Activated CD8-positive, alpha-beta memory T cell treated with anti-CD3 and anti-CD28 coated beads, Interleukin-2, amount 50 U/mL, for 24 hours (primary cell): ENCODE data around the gene KDR.

Experiments
- DNase-seq: peaks from one replicate; pipeline ENCODE4 v3.0.0-alpha.2; 2020; ENCODE audit errors: extremely low read depth

The KDR gene

GRCh38 chr4:55125087-55125721 is at the start of gene KDR:
TSS of gene KDR (minus strand) at chr4:55125595. CDS start at chr4:55125293, 302 bp downstream.
- DNase-seq = no peak

- DNase-seq = no peak
Measured at GRCh38 chr4:55173580-55173979, 48.2 kb upstream of the KDR start.

DNA sequence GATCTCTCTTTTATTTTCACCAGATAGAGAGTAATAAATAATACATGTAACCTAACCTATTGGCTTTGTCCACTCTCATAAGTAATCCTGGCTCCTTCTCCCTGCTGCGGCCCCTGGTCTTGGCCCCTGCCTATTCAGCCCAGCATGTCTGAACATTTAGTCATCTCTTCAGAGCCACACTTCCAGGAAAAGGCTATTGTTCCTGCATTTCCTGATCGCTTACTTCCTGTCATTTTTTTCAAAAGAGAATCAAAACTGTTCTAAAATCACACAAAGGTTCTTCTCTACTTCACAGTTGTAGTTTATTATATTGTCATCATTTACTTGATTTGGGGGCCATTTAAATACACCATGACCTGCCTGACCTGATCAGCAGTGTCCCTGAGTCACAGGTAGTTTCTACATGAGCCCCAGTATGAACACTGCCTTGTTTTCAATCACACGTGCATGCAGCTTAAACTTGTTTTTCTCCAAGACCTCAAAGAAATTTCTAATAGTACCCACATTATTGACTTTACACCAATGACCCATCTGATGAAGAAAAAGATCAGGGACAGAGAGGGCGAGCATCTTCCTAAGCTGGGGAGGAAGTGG is 47.4 kb upstream of the KDR start:
- DNase-seq = no peak

DNA sequence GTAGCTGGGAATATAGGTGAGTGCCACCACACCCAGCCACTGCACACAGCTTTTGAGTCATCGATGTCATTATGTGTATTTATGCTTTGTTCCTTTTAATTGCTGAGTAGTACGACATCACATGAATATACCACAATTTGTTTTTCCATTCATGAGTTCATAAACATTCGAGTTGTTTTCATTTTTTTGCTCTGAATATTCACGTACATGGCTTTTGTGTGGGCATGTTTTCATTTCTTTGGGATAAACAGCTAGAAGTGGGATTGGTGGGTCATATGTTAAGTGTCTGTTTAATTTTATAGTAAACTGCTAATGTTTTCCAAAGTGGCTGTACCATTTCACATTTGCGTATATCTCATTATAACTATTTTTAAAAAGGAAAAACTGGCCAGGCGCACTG is 45.1 kb upstream of the KDR start:
- DNase-seq = no peak

DNA sequence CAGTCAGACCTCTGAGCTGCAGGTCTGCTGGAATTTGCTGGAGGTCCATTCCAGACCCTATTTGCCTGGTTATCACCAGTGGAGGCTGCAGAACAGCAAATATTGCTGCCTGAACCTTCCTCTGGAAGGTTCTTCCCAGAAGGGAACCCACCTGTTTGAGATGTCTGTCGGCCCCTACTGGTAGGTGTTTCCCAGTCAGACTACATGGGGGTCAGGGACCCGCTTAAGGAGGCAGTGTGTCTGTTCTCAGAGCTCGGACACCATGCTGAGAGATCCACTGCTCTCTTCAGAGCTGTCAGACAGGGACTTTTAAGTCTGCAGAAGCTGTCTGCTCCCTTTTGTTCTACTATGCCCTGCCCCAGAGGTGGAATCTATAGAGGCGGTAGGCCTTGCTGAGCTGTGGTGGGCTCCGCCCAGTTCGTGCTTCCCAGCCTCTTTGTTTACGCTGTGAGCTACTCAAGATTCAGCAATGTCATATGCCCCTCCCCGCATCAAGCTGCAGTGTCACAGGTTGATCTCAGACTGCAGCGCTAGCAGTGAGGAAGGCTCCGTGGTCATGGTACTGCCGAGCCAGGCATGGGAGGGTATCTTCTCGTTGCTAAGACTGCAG is 44.1 kb upstream of the KDR start:
- DNase-seq = no peak

DNA sequence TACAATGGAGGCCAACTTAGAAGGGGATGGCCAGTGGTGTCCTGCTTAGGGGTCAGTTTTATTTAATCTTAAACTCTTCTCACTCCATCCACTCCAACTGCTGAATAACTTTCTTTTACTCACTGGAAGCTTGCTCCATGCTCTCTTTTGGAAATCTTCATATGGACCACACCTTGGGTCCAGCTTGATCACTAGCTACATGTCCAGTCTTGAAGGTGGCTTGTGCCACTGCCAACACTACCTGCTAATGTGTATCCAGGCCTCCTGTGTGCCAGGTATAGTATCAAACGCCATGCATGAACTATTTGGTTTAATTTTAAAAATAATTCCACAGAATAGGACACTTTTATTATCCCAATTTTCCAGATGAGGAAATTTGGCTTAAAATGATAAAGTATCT is 37.0 kb upstream of the KDR start:
- DNase-seq = no peak

GRCh38 chr4:55161739-55162138 is 36.3 kb upstream of the KDR start:
- DNase-seq = no peak

DNA sequence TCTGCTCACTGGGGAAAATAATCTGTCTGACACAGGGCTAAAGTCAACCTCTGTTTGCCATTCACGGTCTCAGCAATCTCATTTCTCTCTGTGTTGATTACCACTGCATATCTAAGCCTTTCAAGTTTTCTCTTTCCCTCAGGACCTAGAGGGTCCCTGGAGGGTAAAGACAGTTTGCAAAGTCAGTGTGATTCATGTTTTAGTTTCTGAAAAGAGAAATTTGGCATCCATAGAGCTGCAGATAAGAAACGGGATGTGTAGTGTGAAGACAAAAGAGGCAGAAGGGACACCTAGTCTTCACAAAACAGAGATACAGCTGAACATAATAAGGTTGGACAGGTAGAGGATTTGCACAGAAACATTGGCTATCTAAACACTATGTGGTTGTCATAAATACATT is 34.5 kb upstream of the KDR start:
- DNase-seq = no peak

DNA sequence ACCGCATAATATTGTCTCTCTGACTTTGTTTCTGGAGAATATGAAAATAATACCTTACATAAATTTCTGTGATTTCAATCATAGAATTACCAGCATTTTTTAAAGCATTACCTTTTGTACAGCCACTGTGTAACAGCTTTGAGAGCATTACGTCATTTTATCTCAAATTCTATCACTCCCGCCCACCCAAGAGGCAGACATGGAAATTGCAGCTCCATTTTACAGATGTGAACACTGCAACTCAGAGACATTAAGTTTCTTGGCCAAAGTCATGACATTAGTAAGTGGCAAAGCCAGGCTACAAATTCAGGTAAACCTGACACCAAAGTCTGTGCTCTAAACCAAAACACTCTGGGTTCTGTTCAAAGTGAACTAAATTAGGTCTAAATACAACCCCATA is 33.6 kb upstream of the KDR start:
- DNase-seq = no peak

DNA sequence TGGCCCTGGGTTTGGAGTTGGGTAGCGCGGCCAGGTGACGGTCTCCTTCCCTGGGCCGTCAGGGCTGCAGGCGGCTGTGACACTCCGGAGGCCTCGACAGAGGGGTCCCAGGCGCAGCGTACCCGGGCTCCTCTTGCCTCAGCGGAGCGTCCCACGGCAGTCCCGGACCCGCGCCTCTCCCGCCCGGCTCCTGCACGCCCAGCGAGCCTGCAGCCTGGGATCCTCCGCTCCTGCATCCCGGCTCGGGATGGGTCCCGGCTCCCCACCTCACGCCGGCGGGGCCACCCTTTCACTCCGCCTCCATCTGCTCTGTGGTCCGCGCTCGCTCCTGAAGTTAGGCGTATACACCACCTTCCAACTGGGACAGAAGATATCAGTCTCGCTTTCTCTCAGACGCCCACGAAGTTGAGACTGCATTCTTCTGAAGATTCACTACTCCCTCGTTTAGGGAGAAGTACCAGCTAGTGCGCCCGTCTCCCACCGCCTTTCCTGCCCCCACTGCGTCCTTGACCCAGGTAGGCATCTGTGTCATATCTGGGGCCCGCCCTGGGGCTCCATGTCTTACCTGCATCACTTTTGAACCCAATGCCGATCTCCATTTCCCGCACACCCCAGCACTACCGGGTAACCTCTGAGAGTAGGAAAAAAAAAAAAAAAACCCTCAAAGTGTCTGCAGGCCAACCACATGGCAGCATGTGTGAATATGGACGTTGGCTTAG is 32.3 kb upstream of the KDR start:
- no peak for DNase-seq

DNA sequence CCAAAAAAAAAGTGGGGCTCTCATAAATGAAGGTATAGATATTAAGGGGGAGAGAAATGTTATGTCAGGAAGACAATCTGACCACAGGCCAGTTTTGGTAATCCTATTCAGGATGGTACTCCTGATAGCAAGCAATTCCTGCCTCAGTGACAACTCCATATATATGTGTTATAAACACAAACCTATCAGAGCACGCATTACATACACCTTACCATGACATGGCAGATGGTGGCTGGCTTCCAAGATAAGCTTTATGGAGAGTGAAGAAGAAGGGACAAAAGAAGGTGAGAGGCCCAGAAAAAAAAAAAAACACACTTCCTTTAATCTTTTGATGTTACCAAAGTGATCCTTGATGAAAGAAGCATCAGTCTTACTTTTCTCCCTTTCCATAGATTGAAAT is 29.5 kb upstream of the KDR start:
- DNase-seq = no peak

- no peak for DNase-seq
Measured at GRCh38 chr4:55154290-55154880, 29.0 kb upstream of the KDR start.

DNA sequence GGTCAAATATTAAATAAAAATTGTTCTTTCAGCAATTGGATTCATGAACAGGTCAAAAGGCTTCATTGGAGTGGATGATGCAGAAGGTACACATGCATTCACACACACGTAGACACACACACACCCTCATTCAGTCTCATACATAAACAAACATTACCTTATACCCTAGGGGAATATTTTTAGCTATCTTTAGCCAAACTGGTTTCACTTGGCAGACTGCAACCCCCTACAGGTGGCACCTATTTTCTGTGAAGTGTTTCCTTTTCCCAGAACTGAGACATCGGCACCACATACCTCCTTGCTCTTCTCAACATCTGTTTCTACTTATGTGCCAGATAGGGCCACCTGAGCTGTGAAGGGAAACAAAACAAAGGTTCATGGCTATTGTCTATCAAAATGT is 18.5 kb upstream of the KDR start:
- DNase-seq = no peak

- no peak for DNase-seq
Measured at GRCh38 chr4:55138367-55138766, 13.0 kb upstream of the KDR start.

DNA sequence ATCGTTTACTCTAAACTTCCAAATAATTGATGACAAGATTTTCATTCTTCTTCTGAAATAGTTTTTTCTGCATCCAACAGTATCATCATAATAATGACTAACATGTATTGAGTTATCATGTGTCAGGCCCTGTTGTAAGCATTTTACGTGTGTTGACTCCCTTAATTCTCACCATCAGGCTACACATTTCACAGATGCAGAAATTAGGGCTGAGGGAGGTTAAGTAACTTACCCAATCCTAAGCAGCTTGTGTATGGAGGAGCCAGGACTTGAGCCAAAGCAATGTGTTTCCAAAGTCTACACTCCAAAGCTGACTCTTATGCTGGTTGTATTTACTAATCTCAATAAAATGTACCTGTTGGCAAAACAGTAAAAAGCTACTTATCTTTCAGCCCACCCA is 11.2 kb upstream of the KDR start:
- no peak for DNase-seq

DNA sequence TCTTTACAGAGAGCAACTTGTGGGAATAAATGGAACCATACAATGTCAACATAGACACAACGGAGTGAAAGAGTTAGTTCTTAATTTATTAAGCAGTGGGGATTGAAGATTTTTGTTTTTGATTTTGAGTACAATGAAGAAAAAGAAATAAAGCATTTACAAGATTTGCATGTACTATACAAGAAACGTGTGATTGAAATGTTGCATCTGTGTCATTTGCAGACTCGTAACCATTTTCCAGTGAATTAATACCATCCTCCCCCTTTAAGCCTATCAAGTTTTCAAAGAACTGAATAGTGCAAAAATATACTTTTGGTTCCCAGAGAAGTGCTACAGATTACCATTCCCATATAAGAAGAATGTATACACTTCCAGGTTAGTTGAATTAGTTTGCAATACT is 8.6 kb upstream of the KDR start:
- no peak for DNase-seq

DNA sequence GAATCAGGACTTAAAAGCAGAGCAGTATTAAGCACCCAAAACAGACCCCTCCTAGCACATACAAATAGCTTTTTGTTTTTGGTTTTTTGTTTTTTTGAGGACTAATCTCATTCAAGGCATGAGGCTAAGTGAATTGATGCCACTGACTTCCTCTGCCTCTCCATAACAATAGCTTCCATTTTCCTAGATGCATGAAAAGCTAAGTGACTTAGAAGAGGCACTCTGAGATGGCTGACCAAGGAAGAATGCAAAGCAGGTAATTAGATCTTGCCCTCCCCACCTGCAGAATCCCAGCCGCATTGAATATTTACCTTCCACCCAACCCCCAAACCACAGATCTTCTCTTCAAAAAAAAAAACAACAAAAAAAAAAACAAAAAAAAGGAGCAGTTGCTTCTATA is 7.4 kb upstream of the KDR start:
- no peak for DNase-seq

GRCh38 chr4:55127521-55127920 is 2.1 kb upstream of the KDR start:
- no peak for DNase-seq

DNA sequence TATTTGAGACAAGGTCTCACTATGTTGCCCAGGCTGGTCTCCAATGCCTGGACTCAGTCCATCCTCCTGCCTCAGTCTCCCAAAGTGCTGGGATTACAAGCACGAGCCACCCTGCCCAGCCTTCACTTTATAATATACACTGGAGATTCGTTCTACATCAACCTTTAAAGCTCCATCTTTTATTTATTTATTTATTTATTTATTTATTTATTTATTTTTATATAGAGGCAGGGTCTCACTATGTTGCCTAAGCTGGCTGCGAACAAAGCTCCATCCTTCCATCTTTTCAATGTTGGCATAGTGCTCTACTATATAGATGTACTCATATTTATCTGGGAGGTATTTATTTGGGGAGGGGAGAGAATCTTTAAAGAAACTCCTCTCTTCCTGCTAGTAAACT is 1.7 kb upstream of the KDR start:
- DNase-seq = no peak

GRCh38 chr4:55125763-55126541 is 557 bp upstream of the KDR start:
- no peak for DNase-seq

GRCh38 chr4:55124322-55125076 is 896 bp downstream of the KDR start:
- no peak for DNase-seq
